Fibroblast of gingiva (primary cell): Measurements from ENCODE around the gene DHX38.

ENCODE experiments used
- DNase-seq: peaks from one replicate; pipeline ENCODE4 v3.0.0-alpha.2; 2011; ENCODE audit warnings: low read depth

The DHX38 gene

DNA sequence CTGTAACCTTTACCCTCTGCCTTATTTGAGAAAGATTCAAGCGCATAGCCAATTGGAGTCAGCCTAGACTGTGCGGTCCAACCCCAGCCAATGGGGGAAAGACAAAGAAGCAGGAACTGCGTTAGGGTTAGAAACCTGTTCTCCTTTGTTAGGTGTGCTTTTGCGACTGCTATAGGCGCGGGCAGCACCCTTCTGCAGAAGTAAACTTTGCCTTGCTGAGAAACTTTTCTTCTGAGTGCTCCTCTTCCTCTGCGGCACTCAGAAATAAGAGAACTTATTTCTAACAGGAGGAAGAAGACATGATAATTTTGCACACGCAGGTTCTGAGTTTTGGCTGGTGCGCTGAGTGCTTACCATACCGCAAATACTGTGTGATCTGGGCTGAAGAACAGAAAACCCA is 9.2 kb upstream of the DHX38 start:
- DNase-seq = no peak

DNA sequence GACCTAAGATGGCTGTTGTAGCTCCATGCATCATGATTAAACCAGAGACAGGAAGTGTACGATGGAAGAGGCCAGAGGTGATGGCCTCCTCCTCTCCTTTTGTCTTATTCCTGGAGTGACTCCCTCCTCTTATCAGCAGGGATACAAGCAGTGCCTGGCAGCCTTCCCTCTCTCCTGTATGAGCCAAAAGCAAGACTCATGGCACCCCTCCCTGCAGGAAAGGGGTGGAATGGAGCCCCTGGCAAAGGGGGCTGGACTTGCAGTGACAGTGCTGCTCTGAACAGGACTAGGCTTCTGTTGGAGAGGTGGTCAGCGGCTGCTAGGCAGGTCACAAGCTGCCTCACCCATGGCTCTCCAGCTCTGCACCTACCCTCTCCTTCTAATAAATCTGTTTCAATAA is 8.6 kb upstream of the DHX38 start:
- no peak for DNase-seq

- no peak for DNase-seq
These were observed 2.4 kb upstream of the DHX38 start for GRCh38 chr16:72091217-72091616.

GRCh38 chr16:72092832-72093447 is 707 bp upstream of the DHX38 start:
- peak; percentile 63 for DNase-seq

DNA sequence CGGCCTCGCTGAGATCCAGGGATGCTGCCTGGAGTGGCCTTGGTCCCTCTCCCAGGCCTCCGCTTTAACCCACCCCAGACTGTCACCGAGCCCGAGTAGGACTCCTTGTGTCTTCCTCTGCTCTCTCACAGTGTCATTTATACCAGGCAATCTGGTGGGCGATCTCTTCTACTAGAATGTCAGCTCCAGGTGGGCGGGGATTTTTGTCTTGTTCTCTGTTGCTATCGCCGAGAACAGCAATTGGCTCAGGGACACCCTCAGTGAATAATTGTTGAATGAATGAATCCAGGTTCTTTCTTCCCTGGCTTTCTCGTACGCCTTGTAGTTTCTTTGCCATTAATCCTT is 591 bp downstream of the DHX38 start:
- no peak for DNase-seq

DNA sequence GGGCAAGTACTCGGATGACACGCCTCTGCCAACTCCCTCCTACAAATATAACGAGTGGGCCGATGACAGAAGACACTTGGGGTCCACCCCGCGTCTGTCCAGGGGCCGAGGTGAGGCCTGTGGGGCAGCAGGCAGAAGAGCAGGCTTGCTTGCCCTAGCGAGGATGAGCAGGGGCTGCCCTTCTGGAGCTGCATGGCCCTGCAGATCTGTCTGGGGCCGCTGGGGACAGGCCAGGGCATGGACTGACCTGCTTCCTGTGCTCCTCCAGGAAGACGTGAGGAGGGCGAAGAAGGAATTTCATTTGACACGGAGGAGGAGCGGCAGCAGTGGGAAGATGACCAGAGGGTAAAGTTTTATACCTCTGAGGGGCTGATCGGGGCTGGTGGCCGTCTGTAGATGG is 5.3 kb downstream of the DHX38 start:
- no peak for DNase-seq

DNA sequence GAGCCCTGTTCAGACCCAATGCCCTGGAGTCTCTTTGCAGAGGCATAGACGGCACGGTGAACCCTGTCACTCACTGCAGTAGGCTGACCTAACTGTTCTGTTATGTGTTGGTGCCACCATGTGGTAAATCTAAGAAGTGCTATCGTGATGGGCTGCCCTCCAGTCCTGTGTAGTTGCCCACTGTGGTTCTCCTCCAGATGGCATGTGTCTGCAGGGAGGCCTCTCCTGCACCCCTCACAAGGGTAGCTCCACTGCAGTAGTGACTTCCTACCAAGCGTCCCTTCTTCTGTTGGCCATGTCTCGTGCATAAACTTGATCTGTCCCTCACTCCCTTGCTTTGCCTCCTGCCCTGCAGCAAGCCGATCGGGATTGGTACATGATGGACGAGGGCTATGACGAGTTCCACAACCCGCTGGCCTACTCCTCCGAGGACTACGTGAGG is 5.8 kb downstream of the DHX38 start:
- peak; percentile 37 for DNase-seq

DNA sequence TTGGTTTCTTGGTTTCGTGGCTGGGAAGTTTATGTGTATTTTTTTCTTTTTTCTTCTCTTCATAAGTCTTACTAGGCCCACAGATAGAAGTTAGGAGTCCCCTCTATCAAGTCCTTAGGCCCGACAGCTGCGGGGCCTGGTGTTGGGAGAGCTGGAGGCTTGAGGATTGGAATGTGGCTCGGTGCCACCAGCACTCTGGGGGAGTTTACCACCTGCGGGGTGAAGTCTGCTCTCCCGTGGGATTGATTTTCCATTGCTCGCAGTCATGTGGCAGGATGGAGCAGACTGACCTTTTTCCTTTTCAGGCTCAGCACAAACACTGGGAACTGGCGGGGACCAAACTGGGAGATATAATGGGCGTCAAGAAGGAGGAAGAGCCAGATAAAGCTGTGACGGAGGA is 7.5 kb downstream of the DHX38 start:
- DNase-seq = no peak

- DNase-seq = no peak
These were observed 11.3 kb downstream of the DHX38 start for GRCh38 chr16:72104905-72105304.

DNA sequence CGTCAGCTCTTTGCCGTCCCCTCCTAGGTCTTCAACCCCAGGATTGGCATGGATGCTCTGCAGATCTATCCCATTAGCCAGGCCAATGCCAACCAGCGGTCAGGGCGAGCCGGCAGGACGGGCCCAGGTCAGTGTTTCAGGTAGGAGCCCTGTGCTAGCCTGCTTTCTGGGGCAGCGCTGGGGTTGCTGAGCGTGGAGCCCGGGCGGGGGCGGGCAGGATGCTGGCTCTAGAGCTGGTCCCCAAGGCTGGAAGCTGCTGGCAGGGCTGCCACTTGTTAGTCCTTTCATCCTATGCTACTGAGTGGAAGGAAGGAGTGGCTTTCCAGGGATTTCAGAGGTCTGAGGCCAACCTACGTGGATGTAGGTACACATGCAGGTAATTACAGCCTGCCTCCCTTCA is 12.3 kb downstream of the DHX38 start:
- no peak for DNase-seq

DNA sequence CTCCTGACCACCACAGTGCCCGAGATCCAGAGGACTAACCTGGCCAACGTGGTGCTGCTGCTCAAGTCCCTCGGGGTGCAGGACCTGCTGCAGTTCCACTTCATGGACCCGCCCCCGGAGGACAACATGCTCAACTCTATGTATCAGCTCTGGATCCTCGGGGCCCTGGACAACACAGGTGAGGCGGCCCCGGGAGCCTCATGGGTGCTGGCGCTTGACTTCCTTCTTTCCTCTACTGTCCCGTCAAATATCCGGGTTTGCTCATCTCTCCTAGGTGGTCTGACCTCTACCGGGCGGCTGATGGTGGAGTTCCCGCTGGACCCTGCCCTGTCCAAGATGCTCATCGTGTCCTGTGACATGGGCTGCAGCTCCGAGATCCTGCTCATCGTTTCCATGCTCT is 13.7 kb downstream of the DHX38 start:
- no peak for DNase-seq

- DNase-seq = no peak
These were observed 14.9 kb downstream of the DHX38 start for GRCh38 chr16:72108353-72109102.

DNA sequence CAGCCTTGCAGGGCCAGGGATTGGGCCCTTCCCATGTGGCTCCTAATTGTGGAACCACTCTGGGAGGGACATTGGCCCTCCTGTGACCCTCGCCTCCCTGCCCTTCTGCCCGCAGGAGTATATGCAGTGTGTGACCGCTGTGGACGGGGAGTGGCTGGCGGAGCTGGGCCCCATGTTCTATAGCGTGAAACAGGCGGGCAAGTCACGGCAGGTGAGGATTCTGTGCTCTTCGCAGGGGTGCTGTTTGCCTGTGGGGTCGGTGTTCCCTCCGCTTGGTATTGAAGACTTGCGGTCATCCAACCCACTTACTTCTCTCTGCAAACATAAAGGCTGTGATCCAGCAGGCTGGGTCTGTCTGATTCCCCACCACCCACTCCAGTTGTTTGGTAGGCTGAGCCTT is 15.7 kb downstream of the DHX38 start:
- no peak for DNase-seq

DNA sequence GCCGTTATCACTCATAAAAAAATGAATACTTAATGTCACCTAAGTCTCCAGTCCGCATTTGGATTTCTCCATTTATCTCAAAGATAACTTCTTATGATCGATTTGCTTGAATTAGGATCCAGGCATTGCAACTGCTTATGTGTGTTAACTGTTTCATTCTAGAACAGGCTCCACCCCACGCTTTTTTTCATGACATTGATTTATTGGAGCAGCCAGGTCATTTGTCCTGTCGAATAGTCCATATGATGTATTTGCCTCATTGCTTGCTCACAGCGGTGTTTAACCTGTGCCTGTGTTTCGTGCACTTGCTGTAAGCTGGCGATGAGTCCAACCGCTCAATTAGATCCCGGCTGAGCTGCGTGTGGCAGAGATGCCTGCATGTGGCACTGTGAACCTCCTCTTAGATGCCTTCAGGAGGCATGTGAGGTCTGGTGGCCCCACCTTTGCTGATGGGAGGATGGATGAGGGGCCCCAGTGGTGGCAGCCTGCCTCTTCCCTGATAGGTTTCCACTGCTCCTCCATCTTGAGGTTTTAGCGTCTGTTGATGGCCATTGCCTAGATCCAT is 16.4 kb downstream of the DHX38 start:
- DNase-seq = no peak

- no peak for DNase-seq
These were observed 17.3 kb downstream of the DHX38 start for GRCh38 chr16:72110662-72111615.

DNA sequence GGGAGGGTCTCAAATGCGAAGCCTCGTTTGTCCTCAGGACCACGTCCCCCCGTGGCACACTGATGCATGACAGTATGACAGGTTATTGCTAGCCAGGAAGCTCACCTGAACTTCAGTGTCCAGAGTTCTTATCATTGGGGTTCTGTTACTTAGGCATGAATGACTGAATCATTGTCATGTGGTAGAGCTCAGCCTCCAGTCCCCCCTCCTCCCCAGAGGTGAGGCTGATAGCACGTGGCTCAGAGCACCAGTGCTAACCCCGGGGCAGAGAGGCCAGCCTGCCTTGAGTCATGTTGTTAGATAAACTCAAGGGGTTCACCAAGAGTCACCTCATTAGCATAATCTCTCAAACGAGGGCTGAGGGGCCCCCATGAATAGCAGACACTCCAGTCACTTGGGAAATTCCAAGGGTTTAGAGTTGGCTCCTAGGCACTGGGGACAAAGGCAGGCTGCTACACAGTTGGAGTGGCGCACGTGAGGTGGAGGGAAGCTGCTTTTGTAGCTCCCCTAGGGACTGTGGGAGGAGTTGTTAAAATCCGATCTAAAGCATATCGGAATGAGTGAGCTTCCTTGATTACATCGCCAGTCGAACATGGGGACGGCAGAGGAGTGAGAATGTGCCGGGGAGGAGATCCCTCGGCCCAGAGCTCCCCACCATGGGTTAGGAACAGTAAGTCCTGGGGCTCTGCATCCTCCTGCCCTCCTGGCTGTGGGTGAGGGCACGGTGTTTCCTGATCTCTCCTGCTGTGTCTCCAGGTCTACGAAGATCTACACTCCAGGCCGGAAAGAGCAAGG is 18.2 kb downstream of the DHX38 start:
- DNase-seq = no peak

- DNase-seq = no peak
These were observed 18.8 kb downstream of the DHX38 start for GRCh38 chr16:72112452-72112792.

- no peak for DNase-seq
These were observed 19.4 kb downstream of the DHX38 start for GRCh38 chr16:72112906-72113615.

DNA sequence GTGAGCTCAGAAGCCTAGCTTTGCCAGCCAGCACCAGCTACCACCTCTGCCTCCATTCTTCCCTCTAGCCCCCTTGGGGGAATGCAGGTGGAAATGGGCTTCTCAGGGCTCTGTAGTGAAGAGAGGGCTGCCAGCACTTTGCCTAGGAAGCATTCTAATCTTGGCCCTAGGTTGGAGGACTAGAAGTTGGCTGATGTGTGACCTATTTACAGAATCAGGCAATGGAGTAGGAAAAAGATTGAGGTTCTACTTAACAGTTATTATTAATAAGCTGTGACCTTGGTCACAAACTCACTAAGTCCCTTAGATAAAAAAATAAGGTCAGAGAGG is 19.9 kb downstream of the DHX38 start:
- DNase-seq = no peak

- no peak for DNase-seq
These were observed 26.4 kb downstream of the DHX38 start for GRCh38 chr16:72120026-72120425.

DNA sequence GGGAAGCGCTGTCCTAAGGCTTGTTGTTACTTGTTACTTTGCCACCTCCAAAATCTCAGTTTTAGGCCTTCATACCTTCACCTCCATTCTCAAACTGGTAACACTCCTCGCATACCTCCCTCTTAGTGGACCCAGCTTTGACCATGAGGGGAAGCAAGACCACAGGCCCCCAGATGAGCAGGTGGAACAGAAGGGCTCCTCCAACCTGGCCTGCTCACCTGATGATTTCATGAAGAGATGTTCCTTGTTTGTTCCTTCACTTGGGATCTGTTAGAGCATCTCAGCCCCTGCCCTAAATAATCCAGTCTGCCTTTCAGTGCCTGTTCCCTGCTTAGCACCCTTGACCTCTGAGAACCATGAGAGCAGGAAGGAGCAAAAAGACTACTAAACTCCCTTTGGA is 28.7 kb downstream of the DHX38 start:
- DNase-seq = no peak
